Activated CD4-positive, alpha-beta memory T cell treated with anti-CD3 and anti-CD28 coated beads, Interleukin-2, amount 10 ng/mL, durations not matched to agents 7 days and 5 days (primary cell): ENCODE measurements around the gene ANTXR2. TPM values are rescaled to one million over a fixed set of nuclear protein-coding genes. Genes with fewer than 3 reads are reported as not detected.
"Not testable (repeated sequence)": the region's sequence is repeated elsewhere in the genome, so short reads cannot be mapped to it uniquely, and the experiment has no call there.

ENCODE experiments used
- CTCF ChIA-PET: fragments of 350-600 bp; sonication (Branson Sonifier 250); formaldehyde crosslinking; loops from one replicate; lab custom pipeline; 2021; ENCODE audit warnings: antibody characterized with exemption, inconsistent platforms; lab: Charles Lee
- POLR2A ChIA-PET: fragments of 350-600 bp; sonication (Branson Sonifier 250); formaldehyde crosslinking; loops from one replicate; lab custom pipeline; 2021; ENCODE audit warnings: antibody characterized with exemption; lab: Charles Lee
- DNase-seq: peaks from one replicate; pipeline ENCODE4 v3.0.0-alpha.2; 2020
- H3K27ac Mint-ChIP-seq: one replicate; pipeline ENCODE4 v1.8.0; 2021; ENCODE audit warnings: mild to moderate bottlenecking, mixed read lengths
- H3K27me3 Mint-ChIP-seq: one replicate; pipeline ENCODE4 v1.8.0; 2021; ENCODE audit warnings: mixed read lengths
- H3K36me3 Mint-ChIP-seq: one replicate; pipeline ENCODE4 v1.8.0; 2021; ENCODE audit warnings: low read depth, mixed read lengths
- H3K4me1 Mint-ChIP-seq: one replicate; pipeline ENCODE4 v1.8.0; 2021; ENCODE audit warnings: mixed read lengths
- H3K4me3 Mint-ChIP-seq: one replicate; pipeline ENCODE4 v1.8.0; 2021; ENCODE audit warnings: mild to moderate bottlenecking, mixed read lengths
- H3K9me3 Mint-ChIP-seq: one replicate; pipeline ENCODE4 v1.8.0; 2021; ENCODE audit warnings: mixed read lengths
- total RNA-seq, 2 experiments: library from RNA; stranded (reverse); gene quantifications; one replicate each; pipeline ENCODE4 v1.2.3, GENCODE V29; 2021

ANTXR2 gene
- total RNA-seq, 2 experiments from 2014 or later: 113 to 114 TPM

DNA sequence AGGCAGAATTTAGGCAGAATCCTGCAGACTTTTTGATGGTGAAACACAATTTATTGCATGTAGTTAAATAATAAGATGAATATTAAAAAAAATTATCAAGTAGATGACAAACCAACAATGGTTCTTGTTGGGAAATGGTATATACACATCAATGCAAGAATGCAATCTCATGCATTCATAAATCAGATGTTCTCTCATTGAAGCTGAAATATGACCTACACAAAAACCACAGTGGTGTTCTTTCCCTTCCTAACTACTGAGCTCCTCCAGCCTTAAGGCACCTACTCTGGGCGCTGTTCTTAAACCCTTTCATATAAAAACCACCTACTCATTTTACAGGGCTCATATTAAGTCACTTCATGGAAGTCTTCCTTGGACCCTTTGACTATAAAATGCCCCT, 64.1 kb downstream of the ANTXR2 start:
- Mint-ChIP-seq H3K4me3 (peak overlapping the region; percentile 45), H3K27ac (peak overlapping the region; percentile 85), H3K4me1 (peaks cover 92% of the 10 kb centered on the region), H3K9me3 (peaks cover 20% of the 10 kb centered on the region), H3K27me3 (no peaks in the 10 kb centered on the region), H3K36me3 (peaks cover 73% of the 10 kb centered on the region)
- ChIA-PET CTCF (interaction anchor here (1.0 to 2.2 kb wide), 3 partner anchors 9 to 193 kb away, joined by 3 to 6 read pairs (median 3); no protein-coding TSS in a partner anchor), POLR2A (interaction anchor here (1.0 to 3.6 kb wide), 5 partner anchors 8 to 194 kb away, joined by 3 to 29 read pairs (median 4); partner anchors contain the start of gene ANTXR2)
- DNase-seq: no peak

DNA sequence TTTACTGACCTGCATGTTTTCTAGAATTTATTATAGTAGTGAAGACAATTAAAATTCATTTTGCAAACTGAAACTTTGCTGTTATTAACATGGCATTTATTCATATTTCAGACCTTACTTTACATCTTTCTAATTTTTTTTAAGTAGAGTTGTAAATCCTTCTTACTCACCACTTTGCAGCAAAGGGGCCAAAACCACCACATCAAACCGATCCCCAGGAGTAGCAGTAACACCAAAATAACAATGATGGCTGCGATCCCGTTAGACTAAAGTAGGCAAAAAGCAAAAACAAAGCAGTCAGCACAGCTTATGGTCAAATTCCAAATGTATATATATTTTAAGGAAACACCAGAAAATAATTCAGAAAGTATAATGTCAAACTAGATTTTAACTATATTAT, 64.7 kb downstream of the ANTXR2 start:
- H3K27me3 Mint-ChIP-seq: no peaks in the 10 kb centered on the region
- peaks cover 88% of the 10 kb centered on the region for H3K4me1 Mint-ChIP-seq
- CTCF ChIA-PET: interaction anchor here (1.1 to 2.2 kb wide), 3 partner anchors 9 to 194 kb away, joined by 3 to 6 read pairs (median 4); no protein-coding TSS in a partner anchor
- peak overlapping the region; percentile 99 for H3K27ac Mint-ChIP-seq
- H3K4me3 Mint-ChIP-seq: peak overlapping the region; percentile 55
- peaks cover 79% of the 10 kb centered on the region for H3K36me3 Mint-ChIP-seq
- peak; percentile 28 for DNase-seq
- POLR2A ChIA-PET: interaction anchor here (1.0 to 3.6 kb wide), 7 partner anchors 9 to 195 kb away, joined by 3 to 29 read pairs (median 4); partner anchors contain the start of gene ANTXR2
- H3K9me3 Mint-ChIP-seq: peaks cover 22% of the 10 kb centered on the region

DNA sequence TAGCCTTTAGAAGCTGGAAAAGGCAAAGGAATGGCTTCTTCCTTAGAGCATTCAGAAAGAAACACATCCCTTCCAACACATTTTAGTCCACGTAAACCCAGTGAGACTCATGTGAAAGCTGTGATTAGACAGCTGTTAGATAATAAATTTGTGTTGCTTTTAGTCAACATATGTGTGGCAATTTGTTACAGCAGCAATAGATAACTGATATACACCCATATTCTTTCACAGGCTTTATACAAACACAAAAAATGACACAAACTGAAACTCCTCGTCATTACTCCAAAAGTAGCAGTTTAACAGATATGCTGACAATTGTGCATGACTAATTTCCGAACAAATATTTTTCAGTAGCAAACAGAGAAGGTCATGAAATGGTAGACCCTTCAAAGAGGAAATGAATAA, 65.3 kb downstream of the ANTXR2 start:
- Mint-ChIP-seq H3K4me3 (peak overlapping the region; percentile 55), H3K36me3 (peaks cover 83% of the 10 kb centered on the region), H3K27me3 (no peaks in the 10 kb centered on the region), H3K4me1 (peaks cover 82% of the 10 kb centered on the region), H3K27ac (peak overlapping the region; percentile 99), H3K9me3 (peaks cover 22% of the 10 kb centered on the region)
- DNase-seq: no peak
- POLR2A ChIA-PET: interaction anchor here (0.6 to 3.6 kb wide), 12 partner anchors 9 to 531 kb away, joined by 3 to 29 read pairs (median 4); no protein-coding TSS in a partner anchor
- CTCF ChIA-PET: interaction anchor here (1.1 to 2.2 kb wide), 2 partner anchors 10 to 165 kb away, joined by 4 to 6 read pairs; no protein-coding TSS in a partner anchor

DNA sequence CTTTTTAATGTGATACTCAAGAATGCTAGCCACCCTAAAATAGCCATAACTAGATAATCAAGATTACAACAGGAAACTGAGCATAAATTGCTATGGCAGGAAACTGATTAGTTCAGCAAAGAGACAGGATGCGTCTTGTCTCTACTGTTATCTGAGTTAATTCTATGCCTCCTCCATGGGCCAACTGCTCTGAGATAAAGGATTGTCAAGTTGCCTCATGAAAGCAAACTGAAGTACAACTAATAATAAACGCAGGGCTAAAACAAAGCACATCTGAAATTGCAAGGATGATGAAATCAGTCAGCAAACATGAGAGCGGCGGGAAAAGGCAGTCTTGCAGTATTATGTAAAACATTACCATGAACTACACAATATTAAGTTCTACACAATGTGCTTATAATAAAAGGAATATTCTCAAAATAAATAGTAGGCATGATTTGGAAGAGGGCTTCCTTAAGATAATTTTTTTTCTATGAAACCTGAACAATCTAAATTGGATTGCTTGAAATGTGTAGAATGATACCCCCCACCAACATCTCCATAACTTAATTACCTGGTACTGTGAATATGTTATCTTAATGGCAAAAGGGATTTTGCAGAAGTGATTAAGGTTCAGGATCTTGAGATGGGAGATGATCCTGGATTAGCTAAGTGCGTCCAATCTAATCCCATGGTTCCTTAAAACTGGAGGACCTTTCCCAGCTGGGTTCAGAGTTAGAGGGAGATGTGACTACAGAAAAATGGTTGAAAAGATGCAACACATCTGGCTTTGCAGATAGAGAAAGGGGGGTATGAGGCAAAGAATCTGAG, 65.9 kb downstream of the ANTXR2 start:
- Mint-ChIP-seq H3K27ac (peak overlapping the region; percentile 99), H3K27me3 (no peaks in the 10 kb centered on the region), H3K4me1 (peaks cover 76% of the 10 kb centered on the region), H3K4me3 (peak overlapping the region; percentile 55), H3K9me3 (peaks cover 22% of the 10 kb centered on the region), H3K36me3 (peaks cover 88% of the 10 kb centered on the region)
- ChIA-PET CTCF (interaction anchor here (1.1 kb wide), 1 partner anchor 10 kb away, joined by 4 read pairs; no protein-coding TSS in a partner anchor), POLR2A (interaction anchor here (0.6 to 3.6 kb wide), 12 partner anchors 10 to 531 kb away, joined by 3 to 29 read pairs (median 4); no protein-coding TSS in a partner anchor)
- DNase-seq: peak; percentile 29

DNA sequence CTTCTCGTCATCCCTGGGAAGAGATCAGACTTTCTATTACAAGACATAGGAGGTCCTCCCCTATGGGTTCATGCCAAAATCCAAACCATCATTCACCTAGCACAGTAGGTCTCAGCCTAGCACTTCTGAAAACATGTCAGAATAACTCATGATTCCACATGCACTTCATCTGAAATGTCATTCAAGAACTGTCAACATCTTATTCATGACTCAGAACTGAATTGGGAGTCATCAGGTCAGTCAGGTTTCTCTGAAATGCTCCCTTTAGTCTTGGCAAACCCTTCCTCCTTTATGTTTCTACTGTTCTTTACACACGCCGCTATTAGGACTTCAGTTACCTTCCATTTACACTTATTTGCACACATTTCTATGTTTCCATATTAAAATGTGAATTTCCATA, 67.2 kb downstream of the ANTXR2 start:
- H3K36me3 Mint-ChIP-seq: peaks cover 89% of the 10 kb centered on the region
- peaks cover 66% of the 10 kb centered on the region for H3K4me1 Mint-ChIP-seq
- peak; percentile 18 for DNase-seq
- peaks cover 23% of the 10 kb centered on the region for H3K9me3 Mint-ChIP-seq
- no peaks in the 10 kb centered on the region for H3K27me3 Mint-ChIP-seq
- ChIA-PET POLR2A (interaction anchor here (1.0 to 2.2 kb wide), 2 partner anchors 12 to 67 kb away, joined by 6 to 12 read pairs; partner anchors contain the start of gene ANTXR2), CTCF (no interaction called here)
- H3K4me3 Mint-ChIP-seq: peak overlapping the region; percentile 30
- peak overlapping the region; percentile 99 for H3K27ac Mint-ChIP-seq

DNA sequence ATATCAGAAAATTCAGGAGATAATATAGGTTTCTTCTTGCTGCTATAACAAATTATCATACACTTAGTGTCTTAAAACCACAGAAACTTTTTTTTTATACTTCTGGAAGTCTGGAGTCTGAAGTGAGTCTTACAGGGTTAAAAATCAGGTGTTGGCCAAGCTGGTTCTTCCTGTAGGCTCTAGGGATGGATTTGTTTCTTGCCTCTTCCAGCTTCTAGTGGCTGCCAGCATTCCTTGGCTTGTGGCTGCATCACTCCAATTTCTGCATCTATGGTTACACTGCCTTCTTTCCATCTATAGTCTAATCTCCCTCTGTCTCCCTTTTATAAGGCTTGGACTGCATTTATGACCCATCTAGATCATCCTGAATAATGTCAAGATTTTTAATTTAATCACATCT, 68.7 kb downstream of the ANTXR2 start:
- CTCF ChIA-PET: no interaction called here
- H3K4me1 Mint-ChIP-seq: peaks cover 52% of the 10 kb centered on the region
- peaks cover 87% of the 10 kb centered on the region for H3K36me3 Mint-ChIP-seq
- no peaks in the 10 kb centered on the region for H3K27me3 Mint-ChIP-seq
- peak overlapping the region; percentile 99 for H3K27ac Mint-ChIP-seq
- no peak for DNase-seq
- H3K4me3 Mint-ChIP-seq: no peak overlapping the region
- POLR2A ChIA-PET: interaction anchor here (2.2 kb wide), 1 partner anchor 13 kb away, joined by 12 read pairs; no protein-coding TSS in a partner anchor
- peaks cover 20% of the 10 kb centered on the region for H3K9me3 Mint-ChIP-seq

DNA sequence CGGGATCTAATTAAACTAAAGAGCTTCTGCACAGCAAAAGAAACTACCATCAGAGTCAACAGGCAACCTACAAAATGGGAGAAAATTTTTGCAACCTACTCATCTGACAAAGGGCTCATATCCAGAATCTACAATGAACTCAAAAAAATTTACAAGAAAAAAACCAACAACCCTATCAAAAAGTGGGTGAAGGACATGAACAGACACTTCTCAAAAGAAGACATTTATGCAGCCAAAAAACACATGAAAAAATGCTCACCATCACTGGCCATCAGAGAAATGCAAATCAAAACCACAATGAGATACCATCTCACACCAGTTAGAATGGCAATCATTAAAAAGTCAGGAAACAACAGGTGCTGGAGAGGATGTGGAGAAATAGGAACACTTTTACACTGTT, 70.5 kb downstream of the ANTXR2 start:
- H3K36me3 Mint-ChIP-seq: peaks cover 84% of the 10 kb centered on the region
- H3K4me1 Mint-ChIP-seq: peaks cover 44% of the 10 kb centered on the region
- H3K27ac Mint-ChIP-seq, H3K27me3 Mint-ChIP-seq, POLR2A ChIA-PET, DNase-seq, CTCF ChIA-PET, H3K4me3 Mint-ChIP-seq: not testable (repeated sequence)
- H3K9me3 Mint-ChIP-seq: peaks cover 23% of the 10 kb centered on the region

DNA sequence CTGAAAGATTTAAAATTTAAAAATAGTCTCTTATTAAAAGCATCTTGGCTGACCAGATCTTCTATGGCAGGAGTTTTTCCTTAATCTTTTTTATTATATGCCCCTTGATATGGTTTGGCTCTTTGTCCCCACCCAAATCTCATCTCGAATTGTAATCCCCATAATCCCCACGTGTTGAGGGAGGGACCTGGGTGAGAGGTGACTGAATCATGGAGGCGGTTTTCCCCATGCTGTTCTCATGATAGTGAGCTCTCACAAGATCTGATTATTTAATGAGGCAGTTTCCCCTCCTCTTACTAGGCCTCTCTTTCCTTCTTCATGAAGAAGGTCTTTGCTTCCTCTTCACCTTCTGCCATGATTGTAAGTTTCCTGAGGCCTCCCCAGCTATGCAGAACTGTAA, 74.0 kb downstream of the ANTXR2 start:
- H3K4me3 Mint-ChIP-seq, CTCF ChIA-PET, POLR2A ChIA-PET, H3K27ac Mint-ChIP-seq, H3K27me3 Mint-ChIP-seq, DNase-seq: not testable (repeated sequence)
- H3K4me1 Mint-ChIP-seq: peaks cover 19% of the 10 kb centered on the region
- H3K9me3 Mint-ChIP-seq: peaks cover 16% of the 10 kb centered on the region
- H3K36me3 Mint-ChIP-seq: peaks cover 82% of the 10 kb centered on the region

DNA sequence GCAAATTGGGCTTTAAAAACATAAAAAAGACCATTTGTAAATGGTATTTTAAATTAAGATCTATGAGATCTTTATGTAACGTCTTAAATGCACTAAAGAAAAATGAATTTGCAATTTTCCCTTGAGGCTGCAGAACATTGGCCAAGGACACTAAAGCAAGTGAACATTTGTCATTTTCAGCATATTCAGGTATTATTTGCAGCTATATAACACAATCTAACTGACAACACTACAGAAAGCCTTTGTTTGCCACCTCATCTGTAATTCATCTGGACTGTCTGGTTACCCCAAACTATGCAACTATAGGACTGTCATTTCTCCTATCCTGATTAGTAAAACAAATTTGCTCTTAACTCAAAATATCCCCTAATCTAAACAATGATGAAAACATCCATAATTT, 74.8 kb downstream of the ANTXR2 start:
- ChIA-PET POLR2A (no interaction called here), CTCF (no interaction called here)
- DNase-seq: no peak
- H3K27ac Mint-ChIP-seq: no peak overlapping the region
- no peak overlapping the region for H3K4me3 Mint-ChIP-seq
- peaks cover 20% of the 10 kb centered on the region for H3K4me1 Mint-ChIP-seq
- peaks cover 84% of the 10 kb centered on the region for H3K36me3 Mint-ChIP-seq
- no peaks in the 10 kb centered on the region for H3K27me3 Mint-ChIP-seq
- peaks cover 14% of the 10 kb centered on the region for H3K9me3 Mint-ChIP-seq

DNA sequence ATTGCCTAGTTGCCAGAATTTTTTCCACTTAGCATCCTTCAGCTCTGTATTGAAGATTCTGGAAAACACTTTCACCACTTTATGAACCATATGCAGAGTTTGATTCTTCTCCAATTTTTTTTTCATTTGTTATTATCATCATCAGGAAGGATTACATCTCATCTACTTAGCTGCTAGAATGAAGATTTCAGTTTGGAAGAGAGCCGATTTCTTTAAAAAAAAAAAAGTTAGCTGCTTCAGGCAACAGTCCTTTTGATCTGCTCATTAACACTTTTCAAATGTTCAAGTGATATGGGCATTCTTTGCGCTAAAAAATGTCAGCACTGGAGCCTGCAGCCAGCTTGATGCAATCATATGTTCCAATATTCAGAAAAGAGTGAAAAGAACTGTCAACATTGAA, 76.2 kb downstream of the ANTXR2 start:
- H3K27ac Mint-ChIP-seq: no peak overlapping the region
- no peak overlapping the region for H3K4me3 Mint-ChIP-seq
- ChIA-PET CTCF (interaction anchor here (1.0 kb wide), 1 partner anchor 223 kb away, joined by 3 read pairs; no protein-coding TSS in a partner anchor), POLR2A (no interaction called here)
- peaks cover 14% of the 10 kb centered on the region for H3K9me3 Mint-ChIP-seq
- DNase-seq: no peak
- H3K4me1 Mint-ChIP-seq: peaks cover 20% of the 10 kb centered on the region
- H3K36me3 Mint-ChIP-seq: peaks cover 80% of the 10 kb centered on the region
- no peaks in the 10 kb centered on the region for H3K27me3 Mint-ChIP-seq

DNA sequence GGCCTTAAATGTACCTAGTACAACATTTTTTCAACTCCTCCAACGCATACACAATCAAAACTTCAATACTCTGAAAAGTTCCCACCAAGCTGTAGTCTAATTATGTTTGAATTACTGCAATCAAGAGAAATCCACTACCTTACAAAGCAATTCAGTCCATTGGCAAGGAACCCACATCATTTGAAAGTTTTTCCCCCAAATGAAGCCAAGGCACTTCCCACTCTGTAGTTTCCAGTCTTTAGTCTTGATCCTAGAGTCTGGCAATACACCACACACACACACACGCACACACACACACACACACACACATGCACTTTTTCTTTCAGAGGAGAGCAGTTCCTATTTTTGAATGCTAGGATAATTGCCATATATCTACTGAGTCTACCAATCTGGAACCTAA, 79.6 kb downstream of the ANTXR2 start:
- POLR2A ChIA-PET: no interaction called here
- DNase-seq: no peak
- H3K36me3 Mint-ChIP-seq: peaks cover 83% of the 10 kb centered on the region
- H3K27me3 Mint-ChIP-seq: no peaks in the 10 kb centered on the region
- no peak overlapping the region for H3K4me3 Mint-ChIP-seq
- H3K27ac Mint-ChIP-seq: no peak overlapping the region
- peaks cover 33% of the 10 kb centered on the region for H3K4me1 Mint-ChIP-seq
- peaks cover 28% of the 10 kb centered on the region for H3K9me3 Mint-ChIP-seq
- CTCF ChIA-PET: interaction anchor here (0.8 kb wide), 1 partner anchor 13 kb away, joined by 4 read pairs; no protein-coding TSS in a partner anchor

DNA sequence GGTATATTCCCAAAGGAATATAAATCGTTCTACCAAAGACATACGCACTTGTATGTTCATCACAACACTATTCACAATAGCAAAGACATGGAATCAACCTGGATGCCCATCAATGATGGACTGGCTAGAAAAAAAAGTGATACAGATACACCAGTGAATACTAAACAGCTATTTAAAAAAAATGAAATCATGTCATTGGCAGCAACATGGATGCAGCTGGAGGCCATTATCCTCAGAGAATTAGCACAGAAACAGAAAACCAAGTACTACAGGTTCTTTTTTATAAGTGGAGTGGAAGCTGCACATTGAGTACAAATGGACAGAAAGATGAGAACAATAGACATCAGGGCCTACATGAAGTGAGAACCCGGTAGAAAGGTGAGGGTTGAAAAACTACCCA, 81.4 kb downstream of the ANTXR2 start:
- CTCF ChIA-PET: no interaction called here
- Mint-ChIP-seq H3K27ac (no peak overlapping the region), H3K27me3 (no peaks in the 10 kb centered on the region), H3K36me3 (peaks cover 84% of the 10 kb centered on the region), H3K4me3 (no peak overlapping the region), H3K9me3 (peaks cover 34% of the 10 kb centered on the region), H3K4me1 (peaks cover 36% of the 10 kb centered on the region)
- no peak for DNase-seq
- POLR2A ChIA-PET: interaction anchor here (1.0 to 1.3 kb wide), 2 partner anchors 43 to 81 kb away, joined by 3 read pairs; partner anchors contain the start of gene ANTXR2

DNA sequence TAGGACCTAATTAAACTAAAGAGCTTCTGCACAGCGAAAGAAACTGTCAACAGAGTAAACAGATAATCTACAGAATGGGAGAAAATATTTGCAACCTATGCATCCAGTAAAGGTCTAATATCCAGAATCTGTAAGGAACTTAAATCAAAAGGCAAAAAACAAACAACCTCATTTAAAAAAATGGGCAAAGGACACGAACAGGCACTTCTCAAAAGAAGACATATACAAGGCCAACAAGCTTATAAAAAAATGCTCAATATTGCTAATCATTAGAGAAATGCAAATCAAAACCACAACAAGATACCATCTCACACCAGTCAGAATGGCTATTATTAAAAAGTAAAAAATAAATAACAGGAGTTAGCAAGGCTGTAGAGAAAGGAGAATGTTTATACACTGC, 81.9 kb downstream of the ANTXR2 start:
- H3K27ac Mint-ChIP-seq, CTCF ChIA-PET, DNase-seq, H3K27me3 Mint-ChIP-seq, H3K4me3 Mint-ChIP-seq: not testable (repeated sequence)
- peaks cover 38% of the 10 kb centered on the region for H3K4me1 Mint-ChIP-seq
- peaks cover 84% of the 10 kb centered on the region for H3K36me3 Mint-ChIP-seq
- H3K9me3 Mint-ChIP-seq: peaks cover 35% of the 10 kb centered on the region
- POLR2A ChIA-PET: interaction anchor here (1.0 to 1.3 kb wide), 2 partner anchors 44 to 82 kb away, joined by 3 read pairs; partner anchors contain the start of gene ANTXR2
